WTC11 (cell line): ENCODE data around the gene URAD. TPM values are rescaled to one million over a fixed set of nuclear protein-coding genes. Genes with fewer than 3 reads are reported as not detected.

Experiments used
- ATAC-seq: fragments of 200-7000 bp; cut with Tn5 transposase; 2 replicates; pipeline ENCODE4 v1.10.0; 2021; ENCODE audit warnings: mild to moderate bottlenecking, moderate library complexity
- CTCF ChIA-PET: fragments of 300-600 bp; sonication (Branson Sonifier 250); formaldehyde crosslinking; loops from one replicate; lab custom pipeline; 2021; ENCODE audit warnings: antibody characterized with exemption; lab: Charles Lee
- POLR2A ChIA-PET: fragments of 350-600 bp; sonication (Branson Sonifier 250); formaldehyde crosslinking; loops from one replicate; lab custom pipeline; 2021; ENCODE audit warnings: antibody characterized with exemption; lab: Charles Lee
- DNase-seq: peaks from one replicate; pipeline ENCODE4 v3.0.0; 2021; ENCODE audit warnings: low spot score
- H3K27ac Mint-ChIP-seq: 2 replicates; pipeline ENCODE4 v1.8.0; 2021; ENCODE audit warnings: mixed read lengths
- H3K27me3 Mint-ChIP-seq: 2 replicates; pipeline ENCODE4 v1.8.0; 2021; ENCODE audit warnings: low read depth, mild to moderate bottlenecking, moderate library complexity, mixed read lengths
- H3K36me3 Mint-ChIP-seq: 2 replicates; pipeline ENCODE4 v1.8.0; 2021; ENCODE audit warnings: mixed read lengths
- H3K4me1 Mint-ChIP-seq: 2 replicates; pipeline ENCODE4 v1.8.0; 2022; ENCODE audit warnings: mixed read lengths
- H3K4me3 Mint-ChIP-seq: 2 replicates; pipeline ENCODE4 v1.8.0; 2021; ENCODE audit warnings: mild to moderate bottlenecking, moderate library complexity, mixed read lengths
- H3K9me3 Mint-ChIP-seq: 2 replicates; pipeline ENCODE4 v1.8.0; 2021; ENCODE audit warnings: mixed read lengths
- CREM ChIP-seq: sonication (generic); formaldehyde crosslinking; IDR thresholded peaks from 2 replicates; pipeline ENCODE4 v1.8.1; 2022; ENCODE audit warnings: mild to moderate bottlenecking, missing genetic modification reagents, moderate library complexity
- GRHL2 ChIP-seq: fragments of 250-450 bp; sonication (Bioruptor Pico); IDR thresholded peaks from 2 replicates; pipeline ENCODE4 v1.8.0; 2022; ENCODE audit warnings: mild to moderate bottlenecking, moderate library complexity; ENCODE audit not compliant: insufficient replicate concordance, severe bottlenecking
- JUN ChIP-seq: sonication (generic); formaldehyde crosslinking; IDR thresholded peaks from 2 replicates; pipeline ENCODE4 v1.8.0; 2023; ENCODE audit warnings: mild to moderate bottlenecking, missing genetic modification reagents
- KAT7 ChIP-seq: sonication (generic); formaldehyde crosslinking; IDR thresholded peaks from 2 replicates; pipeline ENCODE4 v1.8.1; 2023; ENCODE audit warnings: missing genetic modification reagents, mild to moderate bottlenecking, borderline replicate concordance
- NFATC4 ChIP-seq: fragments of 250-450 bp; sonication (Bioruptor Pico); IDR thresholded peaks from 2 replicates; pipeline ENCODE4 v1.9.0; 2021; ENCODE audit warnings: mild to moderate bottlenecking
- NR1H2 ChIP-seq: sonication (generic); formaldehyde crosslinking; IDR thresholded peaks from 2 replicates; pipeline ENCODE4 v1.9.0; 2021; ENCODE audit warnings: mild to moderate bottlenecking, moderate library complexity, missing genetic modification reagents
- NR2C2 ChIP-seq: sonication (generic); formaldehyde crosslinking; IDR thresholded peaks from 2 replicates; pipeline ENCODE4 v1.8.0; 2022; ENCODE audit warnings: mild to moderate bottlenecking, missing genetic modification reagents
- OVOL2 ChIP-seq: fragments of 250-450 bp; sonication (Bioruptor Pico); IDR thresholded peaks from 2 replicates; pipeline ENCODE4 v1.9.0; 2021; ENCODE audit warnings: mild to moderate bottlenecking, borderline replicate concordance
- PRRX2 ChIP-seq: fragments of 250-450 bp; sonication (Bioruptor Pico); IDR thresholded peaks from 2 replicates; pipeline ENCODE4 v1.8.0; 2021; ENCODE audit warnings: mild to moderate bottlenecking
- SMAD4 ChIP-seq: sonication (generic); formaldehyde crosslinking; IDR thresholded peaks from 2 replicates; pipeline ENCODE4 v1.8.0; 2022; ENCODE audit warnings: mild to moderate bottlenecking, missing genetic modification reagents
- SOX15 ChIP-seq: fragments of 250-450 bp; sonication (Bioruptor Pico); IDR thresholded peaks from 2 replicates; pipeline ENCODE4 v1.9.0; 2021; ENCODE audit warnings: mild to moderate bottlenecking
- TEAD1 ChIP-seq: sonication (generic); formaldehyde crosslinking; IDR thresholded peaks from 2 replicates; pipeline ENCODE4 v1.8.0; 2022; ENCODE audit warnings: mild to moderate bottlenecking, missing genetic modification reagents
- ZNF121 ChIP-seq: sonication (generic); formaldehyde crosslinking; IDR thresholded peaks from 2 replicates; pipeline ENCODE4 v1.8.0; 2023; ENCODE audit warnings: missing genetic modification reagents
- ZNF138 ChIP-seq: sonication (generic); formaldehyde crosslinking; conservative IDR thresholded peaks from 2 replicates; pipeline ENCODE4 v1.8.1; 2022; ENCODE audit warnings: mild to moderate bottlenecking, moderate library complexity, missing genetic modification reagents
- total RNA-seq: library from RNA; stranded (reverse); gene quantifications from 3 replicates; pipeline ENCODE4 v1.2.3, GENCODE V29; 2021
- TF ChIP-seq, protein P1 (sequence below): sonication (generic); formaldehyde crosslinking; IDR thresholded peaks from 2 replicates; pipeline ENCODE4 v1.8.0; 2022; ENCODE audit warnings: mild to moderate bottlenecking, missing genetic modification reagents
- TF ChIP-seq, protein P2 (sequence below): fragments of 250-450 bp; sonication (Bioruptor Pico); IDR thresholded peaks from 2 replicates; pipeline ENCODE4 v1.8.0; 2021; ENCODE audit warnings: mild to moderate bottlenecking
- TF ChIP-seq, protein P3 (sequence below): sonication (generic); formaldehyde crosslinking; IDR thresholded peaks from 2 replicates; pipeline ENCODE4 v1.8.1; 2022; ENCODE audit warnings: mild to moderate bottlenecking, moderate library complexity, missing genetic modification reagents
- TF ChIP-seq, protein P4 (sequence below): sonication (generic); formaldehyde crosslinking; IDR thresholded peaks from 2 replicates; pipeline ENCODE4 v1.8.0; 2022; ENCODE audit warnings: mild to moderate bottlenecking, missing genetic modification reagents
- TF ChIP-seq, protein P5 (sequence below): fragments of 200-600 bp; IDR thresholded peaks from 2 replicates; pipeline ENCODE4 v1.8.0; 2022; ENCODE audit warnings: antibody characterized with exemption
- TF ChIP-seq, protein P6 (sequence below): fragments of 250-450 bp; sonication (Bioruptor Pico); IDR thresholded peaks from 2 replicates; pipeline ENCODE4 v1.9.0; 2021; ENCODE audit warnings: moderate library complexity, mild to moderate bottlenecking, inconsistent platforms, borderline replicate concordance
- TF ChIP-seq, protein P7 (sequence below): sonication (generic); formaldehyde crosslinking; IDR thresholded peaks from 2 replicates; pipeline ENCODE4 v1.8.1; 2022; ENCODE audit warnings: mild to moderate bottlenecking, missing genetic modification reagents, moderate library complexity, borderline replicate concordance
- TF ChIP-seq, protein P8 (sequence below): sonication (generic); formaldehyde crosslinking; IDR thresholded peaks from 2 replicates; pipeline ENCODE4 v1.8.0; 2023; ENCODE audit warnings: mild to moderate bottlenecking, missing genetic modification reagents

URAD gene
- total RNA-seq, 1 experiment from 2014 or later: not detected

DNA sequence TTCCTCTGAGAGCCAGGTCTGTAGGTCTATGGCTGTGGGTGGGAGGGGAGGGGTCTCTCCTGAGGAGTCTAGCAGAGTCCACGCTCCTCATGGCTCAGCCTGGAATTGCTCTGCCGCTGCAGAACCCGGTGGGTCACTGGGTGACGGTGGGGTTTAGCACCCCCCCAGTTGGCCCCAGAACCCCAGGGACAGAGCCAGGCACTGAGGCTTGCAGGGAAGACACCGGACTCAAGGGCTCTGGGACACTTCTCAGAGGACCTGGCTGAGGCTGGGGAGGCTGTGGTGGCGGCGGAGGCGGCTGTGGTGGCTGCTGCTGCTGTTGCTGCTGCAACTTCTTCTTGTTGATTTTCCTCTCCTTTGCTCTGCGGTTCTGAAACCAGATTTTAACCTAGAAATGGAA is 25.5 kb downstream of the URAD start:
- peaks cover 56% of the 10 kb centered on the region for H3K4me1 Mint-ChIP-seq
- no peak overlapping the region for H3K27ac Mint-ChIP-seq
- DNase-seq: no peak
- H3K9me3 Mint-ChIP-seq: no peaks in the 10 kb centered on the region
- ChIA-PET CTCF (interaction anchor here (1.0 to 3.6 kb wide), 9 partner anchors 8 to 601 kb away, joined by 3 to 46 read pairs (median 10); no protein-coding TSS in a partner anchor), POLR2A (interaction anchor here (1.0 kb wide), 1 partner anchor 13 kb away, joined by 3 read pairs; no protein-coding TSS in a partner anchor)
- TF ChIP-seq, protein P1, sequence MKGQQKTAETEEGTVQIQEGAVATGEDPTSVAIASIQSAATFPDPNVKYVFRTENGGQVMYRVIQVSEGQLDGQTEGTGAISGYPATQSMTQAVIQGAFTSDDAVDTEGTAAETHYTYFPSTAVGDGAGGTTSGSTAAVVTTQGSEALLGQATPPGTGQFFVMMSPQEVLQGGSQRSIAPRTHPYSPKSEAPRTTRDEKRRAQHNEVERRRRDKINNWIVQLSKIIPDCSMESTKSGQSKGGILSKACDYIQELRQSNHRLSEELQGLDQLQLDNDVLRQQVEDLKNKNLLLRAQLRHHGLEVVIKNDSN (CRISPR knock-in tag): no peak
- TF ChIP-seq TEAD1 (CRISPR knock-in tag) (no peak), JUN (no peak), GRHL2 (CRISPR knock-in tag) (no peak), NR2C2 (CRISPR knock-in tag) (no peak), CREM (CRISPR knock-in tag) (no peak), ZNF138 (CRISPR knock-in tag) (no peak), NFATC4 (CRISPR knock-in tag) (no peak), SMAD4 (CRISPR knock-in tag) (no peak), NR1H2 (CRISPR knock-in tag) (no peak), SOX15 (CRISPR knock-in tag) (no peak), PRRX2 (CRISPR knock-in tag) (no peak), OVOL2 (no peak)
- TF ChIP-seq, protein P2, sequence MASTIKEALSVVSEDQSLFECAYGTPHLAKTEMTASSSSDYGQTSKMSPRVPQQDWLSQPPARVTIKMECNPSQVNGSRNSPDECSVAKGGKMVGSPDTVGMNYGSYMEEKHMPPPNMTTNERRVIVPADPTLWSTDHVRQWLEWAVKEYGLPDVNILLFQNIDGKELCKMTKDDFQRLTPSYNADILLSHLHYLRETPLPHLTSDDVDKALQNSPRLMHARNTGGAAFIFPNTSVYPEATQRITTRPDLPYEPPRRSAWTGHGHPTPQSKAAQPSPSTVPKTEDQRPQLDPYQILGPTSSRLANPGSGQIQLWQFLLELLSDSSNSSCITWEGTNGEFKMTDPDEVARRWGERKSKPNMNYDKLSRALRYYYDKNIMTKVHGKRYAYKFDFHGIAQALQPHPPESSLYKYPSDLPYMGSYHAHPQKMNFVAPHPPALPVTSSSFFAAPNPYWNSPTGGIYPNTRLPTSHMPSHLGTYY: no peak
- TF ChIP-seq, protein P3, sequence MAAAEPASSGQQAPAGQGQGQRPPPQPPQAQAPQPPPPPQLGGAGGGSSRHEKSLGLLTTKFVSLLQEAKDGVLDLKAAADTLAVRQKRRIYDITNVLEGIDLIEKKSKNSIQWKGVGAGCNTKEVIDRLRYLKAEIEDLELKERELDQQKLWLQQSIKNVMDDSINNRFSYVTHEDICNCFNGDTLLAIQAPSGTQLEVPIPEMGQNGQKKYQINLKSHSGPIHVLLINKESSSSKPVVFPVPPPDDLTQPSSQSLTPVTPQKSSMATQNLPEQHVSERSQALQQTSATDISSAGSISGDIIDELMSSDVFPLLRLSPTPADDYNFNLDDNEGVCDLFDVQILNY (CRISPR knock-in tag): no peak
- TF ChIP-seq, protein P4, sequence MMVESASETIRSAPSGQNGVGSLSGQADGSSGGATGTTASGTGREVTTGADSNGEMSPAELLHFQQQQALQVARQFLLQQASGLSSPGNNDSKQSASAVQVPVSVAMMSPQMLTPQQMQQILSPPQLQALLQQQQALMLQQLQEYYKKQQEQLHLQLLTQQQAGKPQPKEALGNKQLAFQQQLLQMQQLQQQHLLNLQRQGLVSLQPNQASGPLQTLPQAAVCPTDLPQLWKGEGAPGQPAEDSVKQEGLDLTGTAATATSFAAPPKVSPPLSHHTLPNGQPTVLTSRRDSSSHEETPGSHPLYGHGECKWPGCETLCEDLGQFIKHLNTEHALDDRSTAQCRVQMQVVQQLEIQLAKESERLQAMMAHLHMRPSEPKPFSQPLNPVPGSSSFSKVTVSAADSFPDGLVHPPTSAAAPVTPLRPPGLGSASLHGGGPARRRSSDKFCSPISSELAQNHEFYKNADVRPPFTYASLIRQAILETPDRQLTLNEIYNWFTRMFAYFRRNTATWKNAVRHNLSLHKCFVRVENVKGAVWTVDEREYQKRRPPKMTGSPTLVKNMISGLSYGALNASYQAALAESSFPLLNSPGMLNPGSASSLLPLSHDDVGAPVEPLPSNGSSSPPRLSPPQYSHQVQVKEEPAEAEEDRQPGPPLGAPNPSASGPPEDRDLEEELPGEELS (CRISPR knock-in tag): no peak
- TF ChIP-seq, protein P5, sequence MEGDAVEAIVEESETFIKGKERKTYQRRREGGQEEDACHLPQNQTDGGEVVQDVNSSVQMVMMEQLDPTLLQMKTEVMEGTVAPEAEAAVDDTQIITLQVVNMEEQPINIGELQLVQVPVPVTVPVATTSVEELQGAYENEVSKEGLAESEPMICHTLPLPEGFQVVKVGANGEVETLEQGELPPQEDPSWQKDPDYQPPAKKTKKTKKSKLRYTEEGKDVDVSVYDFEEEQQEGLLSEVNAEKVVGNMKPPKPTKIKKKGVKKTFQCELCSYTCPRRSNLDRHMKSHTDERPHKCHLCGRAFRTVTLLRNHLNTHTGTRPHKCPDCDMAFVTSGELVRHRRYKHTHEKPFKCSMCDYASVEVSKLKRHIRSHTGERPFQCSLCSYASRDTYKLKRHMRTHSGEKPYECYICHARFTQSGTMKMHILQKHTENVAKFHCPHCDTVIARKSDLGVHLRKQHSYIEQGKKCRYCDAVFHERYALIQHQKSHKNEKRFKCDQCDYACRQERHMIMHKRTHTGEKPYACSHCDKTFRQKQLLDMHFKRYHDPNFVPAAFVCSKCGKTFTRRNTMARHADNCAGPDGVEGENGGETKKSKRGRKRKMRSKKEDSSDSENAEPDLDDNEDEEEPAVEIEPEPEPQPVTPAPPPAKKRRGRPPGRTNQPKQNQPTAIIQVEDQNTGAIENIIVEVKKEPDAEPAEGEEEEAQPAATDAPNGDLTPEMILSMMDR: no peak
- TF ChIP-seq, protein P6, sequence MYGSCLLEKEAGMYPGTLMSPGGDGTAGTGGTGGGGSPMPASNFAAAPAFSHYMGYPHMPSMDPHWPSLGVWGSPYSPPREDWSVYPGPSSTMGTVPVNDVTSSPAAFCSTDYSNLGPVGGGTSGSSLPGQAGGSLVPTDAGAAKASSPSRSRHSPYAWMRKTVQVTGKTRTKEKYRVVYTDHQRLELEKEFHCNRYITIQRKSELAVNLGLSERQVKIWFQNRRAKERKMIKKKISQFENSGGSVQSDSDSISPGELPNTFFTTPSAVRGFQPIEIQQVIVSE: no peak
- H3K27me3 Mint-ChIP-seq: peaks cover 100% of the 10 kb centered on the region
- no peak for ATAC-seq
- no peaks in the 10 kb centered on the region for H3K36me3 Mint-ChIP-seq
- no peak overlapping the region for H3K4me3 Mint-ChIP-seq

DNA sequence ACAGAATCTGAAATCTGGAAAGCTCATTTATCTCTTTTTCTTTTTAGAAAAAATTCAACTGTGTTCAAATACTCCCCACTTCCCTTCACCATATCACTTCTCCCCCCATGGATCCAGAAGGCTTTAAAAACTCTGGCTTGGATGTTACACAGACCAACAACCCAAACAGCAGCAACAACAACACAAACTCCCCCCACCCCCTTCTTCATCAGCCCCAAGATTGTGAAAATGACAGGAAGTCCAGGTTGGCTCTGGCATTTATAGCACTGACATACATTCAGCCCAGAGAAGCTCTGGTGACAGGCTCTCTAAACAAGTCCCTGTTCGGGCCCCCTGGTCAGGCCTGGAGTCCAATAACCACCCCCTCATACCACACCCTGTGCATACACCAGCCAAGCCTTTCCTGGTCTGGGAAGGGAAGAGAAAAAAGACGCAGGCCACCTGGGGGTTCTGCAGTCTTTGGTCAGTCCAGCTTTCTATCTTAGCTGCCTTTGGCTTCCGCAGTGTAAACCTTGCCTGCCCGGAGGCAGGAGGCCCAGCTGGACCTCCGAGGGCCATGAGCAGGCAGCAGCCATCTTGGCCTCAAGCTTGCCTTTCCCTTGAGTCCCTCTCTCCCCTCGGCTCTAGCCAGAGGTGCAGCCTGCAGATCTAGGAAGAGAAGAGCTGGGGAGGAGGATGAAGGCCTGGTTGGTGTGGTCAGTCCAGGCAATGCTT is 26.2 kb downstream of the URAD start:
- DNase-seq: no peak
- ATAC-seq: no peak
- Mint-ChIP-seq H3K27me3 (peaks cover 100% of the 10 kb centered on the region), H3K36me3 (no peaks in the 10 kb centered on the region), H3K4me3 (peak overlapping the region; percentile 25), H3K4me1 (peaks cover 49% of the 10 kb centered on the region), H3K27ac (no peak overlapping the region), H3K9me3 (no peaks in the 10 kb centered on the region)
- CTCF ChIA-PET: interaction anchor here (1.0 to 3.6 kb wide), 10 partner anchors 9 to 600 kb away, joined by 3 to 46 read pairs (median 8); no protein-coding TSS in a partner anchor
- POLR2A ChIA-PET: interaction anchor here (1.0 kb wide), 1 partner anchor 13 kb away, joined by 3 read pairs; no protein-coding TSS in a partner anchor
- TF ChIP-seq GRHL2 (CRISPR knock-in tag): no peak
- TF ChIP-seq KAT7 (CRISPR knock-in tag): no peak
- TF ChIP-seq, protein P7, sequence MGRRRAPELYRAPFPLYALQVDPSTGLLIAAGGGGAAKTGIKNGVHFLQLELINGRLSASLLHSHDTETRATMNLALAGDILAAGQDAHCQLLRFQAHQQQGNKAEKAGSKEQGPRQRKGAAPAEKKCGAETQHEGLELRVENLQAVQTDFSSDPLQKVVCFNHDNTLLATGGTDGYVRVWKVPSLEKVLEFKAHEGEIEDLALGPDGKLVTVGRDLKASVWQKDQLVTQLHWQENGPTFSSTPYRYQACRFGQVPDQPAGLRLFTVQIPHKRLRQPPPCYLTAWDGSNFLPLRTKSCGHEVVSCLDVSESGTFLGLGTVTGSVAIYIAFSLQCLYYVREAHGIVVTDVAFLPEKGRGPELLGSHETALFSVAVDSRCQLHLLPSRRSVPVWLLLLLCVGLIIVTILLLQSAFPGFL: no peak
- TF ChIP-seq, protein P8, sequence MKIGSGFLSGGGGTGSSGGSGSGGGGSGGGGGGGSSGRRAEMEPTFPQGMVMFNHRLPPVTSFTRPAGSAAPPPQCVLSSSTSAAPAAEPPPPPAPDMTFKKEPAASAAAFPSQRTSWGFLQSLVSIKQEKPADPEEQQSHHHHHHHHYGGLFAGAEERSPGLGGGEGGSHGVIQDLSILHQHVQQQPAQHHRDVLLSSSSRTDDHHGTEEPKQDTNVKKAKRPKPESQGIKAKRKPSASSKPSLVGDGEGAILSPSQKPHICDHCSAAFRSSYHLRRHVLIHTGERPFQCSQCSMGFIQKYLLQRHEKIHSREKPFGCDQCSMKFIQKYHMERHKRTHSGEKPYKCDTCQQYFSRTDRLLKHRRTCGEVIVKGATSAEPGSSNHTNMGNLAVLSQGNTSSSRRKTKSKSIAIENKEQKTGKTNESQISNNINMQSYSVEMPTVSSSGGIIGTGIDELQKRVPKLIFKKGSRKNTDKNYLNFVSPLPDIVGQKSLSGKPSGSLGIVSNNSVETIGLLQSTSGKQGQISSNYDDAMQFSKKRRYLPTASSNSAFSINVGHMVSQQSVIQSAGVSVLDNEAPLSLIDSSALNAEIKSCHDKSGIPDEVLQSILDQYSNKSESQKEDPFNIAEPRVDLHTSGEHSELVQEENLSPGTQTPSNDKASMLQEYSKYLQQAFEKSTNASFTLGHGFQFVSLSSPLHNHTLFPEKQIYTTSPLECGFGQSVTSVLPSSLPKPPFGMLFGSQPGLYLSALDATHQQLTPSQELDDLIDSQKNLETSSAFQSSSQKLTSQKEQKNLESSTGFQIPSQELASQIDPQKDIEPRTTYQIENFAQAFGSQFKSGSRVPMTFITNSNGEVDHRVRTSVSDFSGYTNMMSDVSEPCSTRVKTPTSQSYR (CRISPR knock-in tag): no peak
- TF ChIP-seq, protein P1 (CRISPR knock-in tag): no peak
- no peak for TF ChIP-seq ZNF121 (CRISPR knock-in tag)
